COR-L47 (cell line): ENCODE data around the gene CPED1.
A peak's percentile ranks its signal among the peaks of the same experiment; 100 is the strongest.
"Not testable (repeated sequence)": the region's sequence is repeated elsewhere in the genome, so short reads cannot be mapped to it uniquely, and the experiment has no call there.

Experiments used
- DNase-seq: peaks from one replicate; lab custom pipeline; 2025; lab: John Stamatoyannopoulos, UW

CPED1 gene

GRCh38 chr7:120981888-120982615 lies 6.5 kb upstream of the CPED1 start:
- DNase-seq = no peak

GRCh38 chr7:120983592-120983991 lies 4.9 kb upstream of the CPED1 start:
- not testable (repeated sequence) for DNase-seq

- no peak for DNase-seq
Observed at GRCh38 chr7:120984406-120984805, 4.1 kb upstream of the CPED1 start.

GRCh38 chr7:120985130-120985758 lies 3.3 kb upstream of the CPED1 start:
- no peak for DNase-seq

- DNase-seq = no peak
Observed at GRCh38 chr7:120985839-120986238, 2.7 kb upstream of the CPED1 start.

GRCh38 chr7:120986650-120987049 lies 1.9 kb upstream of the CPED1 start:
- DNase-seq = no peak

- DNase-seq = no peak
Observed at GRCh38 chr7:120987280-120987679, 1.2 kb upstream of the CPED1 start.

GRCh38 chr7:120987683-120988590 lies 574 bp upstream of the CPED1 start:
- DNase-seq = peak; percentile 80

GRCh38 chr7:120989257-120990220 lies 1.0 kb downstream of the CPED1 start:
- no peak for DNase-seq

- no peak for DNase-seq
Observed at GRCh38 chr7:120990468-120991118, 2.1 kb downstream of the CPED1 start.

GRCh38 chr7:120991161-120991560 lies 2.6 kb downstream of the CPED1 start:
- no peak for DNase-seq

- no peak for DNase-seq
Observed at GRCh38 chr7:120991581-120991980, 3.1 kb downstream of the CPED1 start.

- DNase-seq = no peak
Observed at GRCh38 chr7:120992272-120992964, 3.9 kb downstream of the CPED1 start.

GRCh38 chr7:120992965-120993494 lies 4.5 kb downstream of the CPED1 start:
- no peak for DNase-seq

GRCh38 chr7:120993553-120994191 lies 5.2 kb downstream of the CPED1 start:
- DNase-seq = no peak

- no peak for DNase-seq
Observed at GRCh38 chr7:120994512-120995410, 6.2 kb downstream of the CPED1 start.

- no peak for DNase-seq
Observed at GRCh38 chr7:120995654-120996053, 7.1 kb downstream of the CPED1 start.

- peak; percentile 42 for DNase-seq
Observed at GRCh38 chr7:120996333-120996987, 7.9 kb downstream of the CPED1 start.
